ENCODE measurements around the gene IFT27.

DNA sequence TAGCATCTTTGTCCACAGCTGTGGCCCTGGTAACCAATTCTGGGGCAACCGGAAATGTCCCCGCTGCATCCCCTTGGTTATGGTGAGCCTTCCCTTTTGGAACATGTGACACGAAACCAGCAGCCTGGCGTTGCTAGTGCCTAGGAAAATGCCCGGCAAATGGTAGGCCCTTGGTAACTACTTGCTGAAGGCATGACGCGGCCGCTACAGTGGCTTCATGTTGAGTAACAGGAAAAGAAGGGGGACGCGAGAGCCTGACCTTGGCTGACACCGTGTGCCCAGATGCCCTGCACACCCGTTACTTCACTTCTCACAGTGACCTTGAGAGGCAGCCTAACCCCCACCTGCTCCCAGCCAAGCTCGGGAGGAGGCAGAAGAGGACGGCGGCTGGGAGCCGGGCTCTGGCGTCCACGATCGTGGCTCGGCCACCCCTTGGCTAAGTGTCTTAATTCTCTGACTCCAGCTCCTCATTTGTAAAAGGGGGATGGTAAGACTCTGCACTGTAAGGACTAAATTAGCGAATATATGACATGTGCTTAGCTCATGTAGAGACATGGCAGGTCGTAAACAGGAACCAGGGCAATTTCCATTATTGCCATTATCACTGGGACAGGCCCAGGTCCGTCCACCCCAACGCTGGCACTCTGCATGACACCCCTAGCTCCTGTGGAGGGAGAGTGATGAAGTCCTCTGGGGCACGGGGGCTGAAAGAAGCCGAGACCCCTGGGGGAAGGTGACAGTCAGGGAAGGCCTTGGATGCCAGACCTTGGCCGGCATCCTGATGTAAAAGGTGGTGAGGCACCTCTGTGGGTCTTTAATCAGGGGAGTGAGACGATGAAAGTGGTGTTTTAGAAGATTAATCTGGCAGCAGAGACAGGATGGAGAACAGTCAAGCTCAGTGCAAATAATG is 18.9 kb downstream of the IFT27 start:
- TF ChIP-seq POLR2A (IDR thresholded peaks at IDR 0.05; ENCODE audit: low read length) = no peak
- no peak for TF ChIP-seq GATA1 (IDR thresholded peaks at IDR 0.05; ENCODE audit: low read depth, low read length)
